Esophagus squamous epithelium (tissue), 5 donors: ENCODE measurements around the gene KLHL29. TPM values are rescaled to one million over a fixed set of nuclear protein-coding genes. Genes with fewer than 3 reads are reported as not detected.

Experiments used
- DNase-seq: peaks from one replicate; lab custom pipeline; 2025; lab: John Stamatoyannopoulos, UW
- H3K27ac ChIP-seq, 4 donors: fragments of 200-600 bp; sonication (generic); one replicate each; pipeline ENCODE4 v1.5.1; 2016 to 2019; ENCODE audit warnings: mild to moderate bottlenecking in 1 of 4
- H3K27me3 ChIP-seq, 4 donors: fragments of 200-600 bp; sonication (generic); 1 replicate in 3 of 4; 2 replicates in 1 of 4; pipeline versions ENCODE4 v1.5.1 to v1.6.0; 2017 to 2021; ENCODE audit warnings: antibody characterized with exemption in 1 of 4
- H3K36me3 ChIP-seq, 3 donors: fragments of 200-600 bp; sonication (generic); one replicate each; pipeline ENCODE4 v1.5.1; 2016 to 2019
- H3K4me1 ChIP-seq, 3 donors: fragments of 200-600 bp; sonication (generic); one replicate each; pipeline ENCODE4 v1.5.1; 2017 to 2019
- H3K4me3 ChIP-seq, 4 donors: fragments of 200-600 bp; sonication (generic); 1 replicate in 3 of 4; 2 replicates in 1 of 4; pipeline ENCODE4 v1.5.1; 2016 to 2019; ENCODE audit warnings: mild to moderate bottlenecking in 2 of 4, moderate library complexity in 1 of 4
- H3K9me3 ChIP-seq, 3 donors: fragments of 200-600 bp; sonication (generic); one replicate each; pipeline ENCODE4 v1.5.1; 2016 to 2019
- POLR2A ChIP-seq, 4 donors: fragments of 450-650 bp; IDR thresholded peaks; one replicate each; pipeline ENCODE4 v1.6.1; 2017; ENCODE audit warnings: antibody characterized with exemption in 4 of 4, mild to moderate bottlenecking in 4 of 4, moderate library complexity in 3 of 4
- WGBS, 2 donors: methylation state at CpG; one replicate each; pipeline ENCODE4 v1.1.5; 2018; 5-methylcytosine and 5-hydroxymethylcytosine counted together
- intact Hi-C: fragments of 100-400 bp; cut with DNase I; formaldehyde crosslinking; loops from one replicate; pipeline ENCODE4 v1.15.0; 2022
- total RNA-seq, 4 donors: library from RNA; depleted of rRNA; stranded (reverse); fragments of >200 nt; gene quantifications; one replicate each; pipeline ENCODE4 v1.1.0, GENCODE V29; 2016
- TF ChIP-seq, protein P1 (sequence below), 6 experiments: fragments of 450-650 bp in 4 of 6; fragments of 200-600 bp in 2 of 6; sonication (generic) in 2 of 6; IDR thresholded peaks; one replicate each; pipeline ENCODE4 v1.5.1; 2016 to 2019; ENCODE audit warnings: antibody characterized with exemption in 6 of 6, mild to moderate bottlenecking in 4 of 6, moderate library complexity in 4 of 6
- donor health status: DM: yes; HTN: yes; CAD: no.

Gene KLHL29
- total RNA-seq, 4 donors from 2014 or later: 3.4 to 11.8 (median 5.9) TPM

DNA sequence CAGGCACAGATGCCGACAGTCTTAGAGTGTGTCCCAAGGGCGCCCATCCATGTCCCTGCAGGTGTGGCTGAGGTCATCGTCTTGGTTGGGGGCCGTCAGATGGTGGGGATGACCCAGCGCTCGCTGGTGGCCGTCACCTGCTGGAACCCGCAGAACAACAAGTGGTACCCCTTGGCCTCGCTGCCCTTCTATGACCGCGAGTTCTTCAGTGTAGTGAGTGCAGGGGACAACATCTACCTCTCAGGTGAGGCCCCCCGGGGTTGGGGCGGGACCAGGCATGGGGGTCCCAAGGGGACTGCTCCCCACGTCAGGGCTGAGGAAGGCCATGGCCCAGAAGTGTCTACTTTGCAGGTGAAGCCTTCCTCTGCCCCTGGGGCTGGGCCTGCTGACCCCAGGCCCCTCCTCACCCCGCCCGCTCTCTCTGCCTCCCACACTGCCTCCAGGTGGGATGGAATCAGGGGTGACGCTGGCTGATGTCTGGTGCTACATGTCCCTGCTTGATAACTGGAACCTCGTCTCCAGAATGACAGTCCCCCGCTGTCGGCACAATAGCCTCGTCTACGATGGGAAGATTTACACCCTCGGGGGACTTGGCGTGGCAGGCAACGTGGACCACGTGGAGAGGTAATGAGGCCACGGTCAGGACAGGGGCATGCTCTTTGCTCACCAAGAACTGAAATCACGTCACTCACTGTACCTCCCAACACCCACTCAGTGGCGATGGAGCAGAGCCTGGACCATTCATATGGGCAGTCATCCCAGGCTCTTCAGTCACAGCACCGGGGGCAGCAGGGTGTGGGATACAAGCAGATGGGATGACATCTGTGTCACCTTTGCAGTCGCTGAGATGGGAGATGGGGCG is 311.1 kb downstream of the KLHL29 start:
- TF ChIP-seq, protein P1, sequence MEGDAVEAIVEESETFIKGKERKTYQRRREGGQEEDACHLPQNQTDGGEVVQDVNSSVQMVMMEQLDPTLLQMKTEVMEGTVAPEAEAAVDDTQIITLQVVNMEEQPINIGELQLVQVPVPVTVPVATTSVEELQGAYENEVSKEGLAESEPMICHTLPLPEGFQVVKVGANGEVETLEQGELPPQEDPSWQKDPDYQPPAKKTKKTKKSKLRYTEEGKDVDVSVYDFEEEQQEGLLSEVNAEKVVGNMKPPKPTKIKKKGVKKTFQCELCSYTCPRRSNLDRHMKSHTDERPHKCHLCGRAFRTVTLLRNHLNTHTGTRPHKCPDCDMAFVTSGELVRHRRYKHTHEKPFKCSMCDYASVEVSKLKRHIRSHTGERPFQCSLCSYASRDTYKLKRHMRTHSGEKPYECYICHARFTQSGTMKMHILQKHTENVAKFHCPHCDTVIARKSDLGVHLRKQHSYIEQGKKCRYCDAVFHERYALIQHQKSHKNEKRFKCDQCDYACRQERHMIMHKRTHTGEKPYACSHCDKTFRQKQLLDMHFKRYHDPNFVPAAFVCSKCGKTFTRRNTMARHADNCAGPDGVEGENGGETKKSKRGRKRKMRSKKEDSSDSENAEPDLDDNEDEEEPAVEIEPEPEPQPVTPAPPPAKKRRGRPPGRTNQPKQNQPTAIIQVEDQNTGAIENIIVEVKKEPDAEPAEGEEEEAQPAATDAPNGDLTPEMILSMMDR (IDR thresholded peaks at IDR 0.05): no peak
- TF ChIP-seq POLR2A (IDR thresholded peaks at IDR 0.05): no peak
- H3K27ac ChIP-seq: no peak overlapping the region
- no peak for DNase-seq
- H3K4me3 ChIP-seq: no peak overlapping the region
- WGBS, 2 donors: 82 to 87% methylated on average over 6 to 14 of the region's 32 CpGs
- no peaks in the 10 kb centered on the region for H3K9me3 ChIP-seq
- H3K4me1 ChIP-seq: peaks cover 7 to 23% (median 7%) of the 10 kb centered on the region in 3 donors
- peaks cover 0 to 93% (median 0%) of the 10 kb centered on the region in 3 donors for H3K36me3 ChIP-seq
- H3K27me3 ChIP-seq: no peaks in the 10 kb centered on the region
- intact Hi-C loops: no loop called here

DNA sequence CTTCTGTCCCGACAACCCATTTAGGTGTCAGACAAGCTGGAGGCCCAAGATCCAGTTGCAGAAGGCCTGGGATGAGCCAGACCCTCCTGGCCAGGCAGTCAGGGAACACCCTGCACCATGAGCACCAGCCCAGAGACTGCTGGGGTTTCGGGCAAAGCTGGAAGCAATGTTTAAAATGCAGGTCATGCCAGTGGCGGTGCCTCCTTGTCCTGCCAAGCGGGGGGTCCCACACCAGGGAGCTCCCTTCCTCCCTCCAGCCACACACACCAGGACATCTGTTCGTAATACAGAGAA is 311.7 kb downstream of the KLHL29 start:
- Histone ChIP-seq H3K27me3 (no peaks in the 10 kb centered on the region), H3K4me1 (peaks cover 7 to 23% (median 7%) of the 10 kb centered on the region in 3 donors), H3K4me3 (no peak overlapping the region), H3K9me3 (no peaks in the 10 kb centered on the region), H3K27ac (peak overlapping the region in 1 of 4 donors; percentile 21), H3K36me3 (peaks cover 0 to 93% (median 0%) of the 10 kb centered on the region in 3 donors)
- TF ChIP-seq, protein P1 (IDR thresholded peaks at IDR 0.05): no peak
- no peak for TF ChIP-seq POLR2A (IDR thresholded peaks at IDR 0.05)
- intact Hi-C loops: no loop called here
- no peak for DNase-seq
- WGBS, 2 donors: 92 to 100% methylated on average over 2 to 4 of the region's 5 CpGs

DNA sequence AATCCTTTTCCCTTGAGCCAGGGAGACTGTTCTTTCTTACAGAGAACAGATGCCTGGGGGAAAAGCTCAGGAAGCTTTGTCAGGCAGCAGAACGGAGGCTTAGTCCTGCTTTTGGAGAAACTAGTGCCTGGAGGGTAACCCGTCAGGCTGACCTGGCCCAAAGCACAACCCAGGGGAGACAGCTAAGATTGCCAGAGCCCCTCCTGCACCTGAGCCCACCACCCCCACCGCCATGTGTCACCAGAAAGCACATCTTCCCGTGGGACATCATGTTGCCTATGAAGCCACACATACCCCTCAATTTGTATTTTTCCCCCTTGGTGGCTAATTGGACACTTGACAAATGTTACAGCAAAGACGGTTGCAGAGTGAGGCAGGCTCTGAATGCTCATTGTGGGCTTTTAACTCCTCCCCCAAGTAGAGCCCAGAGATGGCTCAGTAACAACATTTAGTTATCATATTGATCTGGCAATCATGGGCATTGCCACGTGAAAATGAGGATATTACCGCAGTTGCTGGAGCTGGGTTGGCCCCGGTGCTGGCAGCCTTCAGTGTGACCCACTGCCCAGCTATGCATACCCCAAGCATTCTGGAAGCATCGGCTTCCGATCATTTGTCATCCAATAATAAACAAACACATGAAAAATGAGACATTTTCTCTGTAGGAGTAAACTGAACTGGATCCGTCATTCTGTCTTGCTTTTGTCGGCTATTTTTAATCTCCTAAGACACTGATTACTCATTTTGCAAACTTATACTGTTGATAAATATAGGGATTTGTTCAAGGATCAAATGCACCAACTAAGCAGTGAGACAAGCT is 312.5 kb downstream of the KLHL29 start:
- no peaks in the 10 kb centered on the region for H3K27me3 ChIP-seq
- DNase-seq: no peak
- H3K4me1 ChIP-seq: peaks cover 7 to 23% (median 7%) of the 10 kb centered on the region in 3 donors
- H3K27ac ChIP-seq: peak overlapping the region in 1 of 4 donors; percentile 21
- H3K9me3 ChIP-seq: no peaks in the 10 kb centered on the region
- H3K36me3 ChIP-seq: peaks cover 0 to 89% (median 0%) of the 10 kb centered on the region in 3 donors
- intact Hi-C loops: no loop called here
- H3K4me3 ChIP-seq: no peak overlapping the region
- no peak for TF ChIP-seq POLR2A (IDR thresholded peaks at IDR 0.05)
- TF ChIP-seq, protein P1 (IDR thresholded peaks at IDR 0.05): no peak
- 75 to 76% methylated on average over 11 to 12 of the region's 12 CpGs for WGBS, 2 donors

DNA sequence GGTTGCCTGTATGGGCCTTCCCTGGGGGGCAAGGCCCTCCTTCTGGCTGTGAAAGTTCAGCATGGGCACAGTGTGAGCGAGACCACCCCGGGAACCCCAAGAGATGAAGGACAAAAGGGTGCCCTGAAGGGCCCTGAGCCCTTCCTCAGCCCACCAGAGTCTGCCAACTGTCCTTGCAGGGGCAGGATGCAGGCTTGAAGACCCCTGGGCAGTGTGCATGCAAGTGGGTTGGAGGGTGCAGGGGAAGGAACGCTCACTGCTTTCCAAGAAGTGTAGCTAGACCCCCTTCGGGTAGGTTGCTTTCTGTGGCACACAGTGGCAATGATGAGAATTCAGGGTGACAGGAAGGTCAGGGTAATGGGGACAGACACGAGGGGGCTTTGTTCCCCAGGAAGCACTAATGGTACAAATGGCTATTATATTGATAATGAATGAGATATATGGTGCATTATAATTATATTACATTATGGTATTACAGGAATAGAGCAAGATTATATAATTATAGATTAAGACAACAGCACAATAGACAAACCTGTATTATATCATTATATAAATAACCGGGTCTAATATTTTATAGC is 313.2 kb downstream of the KLHL29 start:
- no peak for TF ChIP-seq POLR2A (IDR thresholded peaks at IDR 0.05)
- TF ChIP-seq, protein P1 (IDR thresholded peaks at IDR 0.05): no peak
- H3K9me3 ChIP-seq: no peaks in the 10 kb centered on the region
- no peak overlapping the region for H3K4me3 ChIP-seq
- WGBS, 2 donors: 77 to 89% methylated on average over 4 to 6 of the region's 6 CpGs
- intact Hi-C loops: no loop called here
- DNase-seq: no peak
- peaks cover 7 to 23% (median 7%) of the 10 kb centered on the region in 3 donors for H3K4me1 ChIP-seq
- no peak overlapping the region for H3K27ac ChIP-seq
- H3K27me3 ChIP-seq: no peaks in the 10 kb centered on the region
- H3K36me3 ChIP-seq: peaks cover 0 to 89% (median 0%) of the 10 kb centered on the region in 3 donors
